Mesothelial cell of epicardium (in vitro differentiated cells): Measurements from ENCODE around the gene FLRT2. TPM values are rescaled to one million over a fixed set of nuclear protein-coding genes. Genes with fewer than 3 reads are reported as not detected.

Experiments
- DNase-seq, 2 experiments: peaks; one replicate each; pipeline ENCODE4 v3.0.0; 2021; ENCODE audit warnings: low spot score in 2 of 2; ENCODE audit not compliant: unreplicated experiment in 2 of 2
- H3K27ac Mint-ChIP-seq: 2 replicates; pipeline ENCODE4 v1.8.0; 2021; ENCODE audit warnings: mixed read lengths
- H3K27me3 Mint-ChIP-seq: 2 replicates; pipeline ENCODE4 v1.8.0; 2021; ENCODE audit warnings: low read depth, mixed read lengths
- H3K36me3 Mint-ChIP-seq: 2 replicates; pipeline ENCODE4 v1.8.0; 2021; ENCODE audit warnings: mixed read lengths
- H3K4me1 Mint-ChIP-seq: 2 replicates; pipeline ENCODE4 v1.8.0; 2021; ENCODE audit warnings: mixed read lengths
- H3K4me3 Mint-ChIP-seq: 2 replicates; pipeline ENCODE4 v1.8.0; 2021; ENCODE audit warnings: mild to moderate bottlenecking, moderate library complexity, mixed read lengths
- H3K9me3 Mint-ChIP-seq: 2 replicates; pipeline ENCODE4 v1.8.0; 2021; ENCODE audit warnings: mixed read lengths
- total RNA-seq: library from RNA; stranded (reverse); gene quantifications from 3 replicates; pipeline ENCODE4 v1.2.1, GENCODE V29; 2021
- TF ChIP-seq, protein P1 (sequence below): fragments of 200-600 bp; sonication (generic); IDR thresholded peaks from one replicate; pipeline ENCODE4 v1.5.0; 2021; ENCODE audit warnings: antibody characterized with exemption; ENCODE audit not compliant: unreplicated experiment

FLRT2 gene
- total RNA-seq, 1 donor from 2014 or later = 150 TPM

DNA sequence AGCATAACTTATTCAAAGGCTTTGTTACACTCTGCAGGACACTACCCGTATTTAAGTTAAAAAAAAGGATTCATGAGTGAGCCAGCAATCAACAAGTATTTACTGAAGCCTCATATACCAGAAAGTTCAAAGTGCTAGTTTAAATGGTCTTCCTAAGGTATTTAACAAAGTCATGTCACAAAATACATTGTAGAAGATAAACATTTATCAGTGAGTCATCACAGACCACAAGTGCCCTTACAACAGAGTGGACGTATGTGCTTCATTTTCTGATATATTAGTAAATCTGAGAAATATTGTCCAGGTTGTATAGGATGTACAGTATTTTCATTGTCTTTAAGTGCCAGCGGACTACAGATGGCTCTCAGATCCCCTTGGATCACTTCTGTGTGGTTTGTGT is 24.2 kb downstream of the FLRT2 start:
- no peaks in the 10 kb centered on the region for H3K27me3 Mint-ChIP-seq

GRCh38 chr14:85556267-85556666 is 26.3 kb downstream of the FLRT2 start:
- H3K9me3 Mint-ChIP-seq = peaks cover 12% of the 10 kb centered on the region
- H3K27ac Mint-ChIP-seq = no peak overlapping the region
- no peaks in the 10 kb centered on the region for H3K27me3 Mint-ChIP-seq
- DNase-seq = no peak
- no peak overlapping the region for H3K4me3 Mint-ChIP-seq
- TF ChIP-seq, protein P1, sequence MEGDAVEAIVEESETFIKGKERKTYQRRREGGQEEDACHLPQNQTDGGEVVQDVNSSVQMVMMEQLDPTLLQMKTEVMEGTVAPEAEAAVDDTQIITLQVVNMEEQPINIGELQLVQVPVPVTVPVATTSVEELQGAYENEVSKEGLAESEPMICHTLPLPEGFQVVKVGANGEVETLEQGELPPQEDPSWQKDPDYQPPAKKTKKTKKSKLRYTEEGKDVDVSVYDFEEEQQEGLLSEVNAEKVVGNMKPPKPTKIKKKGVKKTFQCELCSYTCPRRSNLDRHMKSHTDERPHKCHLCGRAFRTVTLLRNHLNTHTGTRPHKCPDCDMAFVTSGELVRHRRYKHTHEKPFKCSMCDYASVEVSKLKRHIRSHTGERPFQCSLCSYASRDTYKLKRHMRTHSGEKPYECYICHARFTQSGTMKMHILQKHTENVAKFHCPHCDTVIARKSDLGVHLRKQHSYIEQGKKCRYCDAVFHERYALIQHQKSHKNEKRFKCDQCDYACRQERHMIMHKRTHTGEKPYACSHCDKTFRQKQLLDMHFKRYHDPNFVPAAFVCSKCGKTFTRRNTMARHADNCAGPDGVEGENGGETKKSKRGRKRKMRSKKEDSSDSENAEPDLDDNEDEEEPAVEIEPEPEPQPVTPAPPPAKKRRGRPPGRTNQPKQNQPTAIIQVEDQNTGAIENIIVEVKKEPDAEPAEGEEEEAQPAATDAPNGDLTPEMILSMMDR = no peak
- H3K36me3 Mint-ChIP-seq = peaks cover 68% of the 10 kb centered on the region
- peaks cover 4% of the 10 kb centered on the region for H3K4me1 Mint-ChIP-seq

More for the DNA sequence above, 24.2 kb downstream of the FLRT2 start:
- H3K4me1 Mint-ChIP-seq = peaks cover 9% of the 10 kb centered on the region
- H3K36me3 Mint-ChIP-seq = peaks cover 67% of the 10 kb centered on the region
- H3K9me3 Mint-ChIP-seq = peaks cover 13% of the 10 kb centered on the region
- DNase-seq = no peak
- no peak overlapping the region for H3K27ac Mint-ChIP-seq
- no peak overlapping the region for H3K4me3 Mint-ChIP-seq
- TF ChIP-seq, protein P1 = no peak

- peaks cover 12% of the 10 kb centered on the region for H3K9me3 Mint-ChIP-seq
- peaks cover 4% of the 10 kb centered on the region for H3K4me1 Mint-ChIP-seq
- no peak for DNase-seq
- no peak overlapping the region for H3K4me3 Mint-ChIP-seq
- peaks cover 63% of the 10 kb centered on the region for H3K36me3 Mint-ChIP-seq
- H3K27ac Mint-ChIP-seq = no peak overlapping the region
- no peaks in the 10 kb centered on the region for H3K27me3 Mint-ChIP-seq
- TF ChIP-seq, protein P1 = no peak
Measured at GRCh38 chr14:85558505-85558904, 28.6 kb downstream of the FLRT2 start.

GRCh38 chr14:85562630-85563029 is 32.7 kb downstream of the FLRT2 start:
- peaks cover 23% of the 10 kb centered on the region for H3K4me1 Mint-ChIP-seq
- TF ChIP-seq, protein P1 = no peak
- no peaks in the 10 kb centered on the region for H3K9me3 Mint-ChIP-seq
- no peak overlapping the region for H3K4me3 Mint-ChIP-seq
- H3K27me3 Mint-ChIP-seq = no peaks in the 10 kb centered on the region
- peaks cover 34% of the 10 kb centered on the region for H3K36me3 Mint-ChIP-seq
- H3K27ac Mint-ChIP-seq = no peak overlapping the region
- DNase-seq = no peak

DNA sequence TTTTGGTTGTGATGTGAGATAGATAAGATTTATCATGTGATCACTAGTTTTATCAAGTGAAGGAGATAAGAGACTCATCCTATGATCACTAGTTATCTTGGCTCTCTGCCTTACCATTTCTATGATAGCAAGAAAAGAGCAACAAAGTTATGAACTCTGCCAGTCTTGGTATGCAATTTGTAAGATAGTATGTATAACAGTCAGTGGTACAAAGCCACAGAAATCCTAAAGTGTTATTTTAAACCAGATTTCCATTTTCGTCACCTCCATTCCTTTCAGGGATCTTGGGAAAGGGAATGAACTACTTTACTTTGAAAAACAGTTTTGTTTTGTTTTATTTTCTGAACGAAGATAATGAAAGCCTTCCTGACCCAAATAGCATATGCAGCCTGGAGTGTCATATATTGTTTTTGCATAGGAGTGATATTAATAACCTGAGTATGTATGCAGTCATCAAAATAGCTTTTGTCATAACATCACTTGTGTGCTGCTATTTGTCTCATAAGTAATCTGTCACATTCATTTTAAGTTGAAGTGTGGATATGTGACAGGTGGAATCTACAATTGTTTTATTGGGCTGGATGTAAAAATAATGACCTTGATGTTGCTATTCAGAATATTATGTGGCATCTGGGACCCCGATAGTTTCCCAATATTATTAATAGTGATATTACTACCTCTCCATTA is 35.0 kb downstream of the FLRT2 start:
- Mint-ChIP-seq H3K4me1 (peaks cover 34% of the 10 kb centered on the region), H3K27me3 (no peaks in the 10 kb centered on the region), H3K27ac (peak overlapping the region; percentile 54), H3K9me3 (no peaks in the 10 kb centered on the region), H3K36me3 (peaks cover 34% of the 10 kb centered on the region), H3K4me3 (no peak overlapping the region)
- no peak for DNase-seq
- TF ChIP-seq, protein P1 = no peak

DNA sequence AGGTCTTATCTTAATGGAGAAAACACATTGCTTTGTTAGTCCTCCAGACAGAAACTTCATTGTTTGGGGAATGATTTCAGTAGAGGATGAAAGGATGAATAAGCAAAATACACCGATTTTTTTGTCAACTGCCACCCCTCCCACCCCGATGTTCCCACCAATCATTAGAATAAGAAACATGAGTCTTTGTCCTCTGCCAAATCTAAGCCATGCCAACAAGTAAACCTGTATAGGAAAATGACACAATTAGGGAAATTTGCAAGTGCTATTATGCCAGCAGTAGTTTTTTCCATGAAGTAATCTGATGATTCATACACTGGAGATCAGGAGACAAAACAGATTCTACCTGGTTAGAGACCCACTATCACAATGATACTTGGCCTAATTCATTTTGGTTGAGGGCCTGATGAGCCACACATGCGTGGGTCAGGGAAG is 35.9 kb downstream of the FLRT2 start:
- Mint-ChIP-seq H3K36me3 (peaks cover 31% of the 10 kb centered on the region), H3K9me3 (no peaks in the 10 kb centered on the region), H3K27me3 (no peaks in the 10 kb centered on the region), H3K4me3 (no peak overlapping the region), H3K4me1 (peaks cover 35% of the 10 kb centered on the region), H3K27ac (peak overlapping the region; percentile 45)
- TF ChIP-seq, protein P1 = no peak
- DNase-seq = no peak
